ENCODE results near the gene POLRMT.
"Not testable (repeated sequence)": the region's sequence is repeated elsewhere in the genome, so short reads cannot be mapped to it uniquely, and the experiment has no call there.

The POLRMT gene

GRCh38 chr19:647566-648284, 14.4 kb upstream of the POLRMT start:
- DNase-seq (ENCODE audit: low read depth) = no peak

DNA sequence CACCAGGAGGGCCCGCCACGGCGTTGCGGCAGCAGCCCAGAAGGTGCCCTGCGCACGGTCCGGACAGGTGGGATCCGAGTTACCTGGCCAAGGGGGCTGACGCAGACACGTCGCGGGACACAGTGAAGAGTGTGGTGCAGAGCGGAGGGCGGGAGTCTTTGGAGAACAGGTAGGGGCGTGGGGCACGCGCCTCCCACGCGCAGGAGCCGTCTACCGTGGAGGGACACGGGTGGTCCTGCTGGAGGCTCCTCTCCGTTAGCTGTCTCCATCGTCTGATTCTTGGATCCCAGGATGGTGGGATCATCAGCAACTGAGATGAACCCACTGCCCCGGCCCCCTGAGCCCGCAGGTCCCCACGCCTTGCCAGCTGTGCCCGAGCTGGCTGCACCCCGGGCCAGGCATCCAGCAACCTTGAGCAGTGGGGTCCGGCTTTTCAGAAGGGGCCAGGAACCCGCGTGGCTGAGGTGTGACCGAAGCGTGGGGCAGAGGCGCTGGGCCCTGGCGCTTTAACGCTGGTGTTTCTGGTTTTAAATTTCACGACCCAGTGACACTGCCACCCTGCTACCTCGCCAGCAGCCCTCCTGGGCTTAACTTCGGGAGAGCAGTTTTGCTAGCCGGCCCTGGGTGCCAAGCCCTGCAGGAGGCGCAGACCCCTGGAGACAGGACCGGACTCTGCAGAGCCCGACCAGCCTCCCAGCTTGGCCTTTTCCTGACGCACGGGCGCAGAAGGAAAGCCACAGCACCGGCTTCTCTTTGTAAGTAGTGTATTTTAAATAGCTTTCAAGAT, 13.6 kb upstream of the POLRMT start:
- DNase-seq (ENCODE audit: low read depth) = no peak

GRCh38 chr19:645912-646778, 12.8 kb upstream of the POLRMT start:
- no peak for DNase-seq (ENCODE audit: low read depth)

DNA sequence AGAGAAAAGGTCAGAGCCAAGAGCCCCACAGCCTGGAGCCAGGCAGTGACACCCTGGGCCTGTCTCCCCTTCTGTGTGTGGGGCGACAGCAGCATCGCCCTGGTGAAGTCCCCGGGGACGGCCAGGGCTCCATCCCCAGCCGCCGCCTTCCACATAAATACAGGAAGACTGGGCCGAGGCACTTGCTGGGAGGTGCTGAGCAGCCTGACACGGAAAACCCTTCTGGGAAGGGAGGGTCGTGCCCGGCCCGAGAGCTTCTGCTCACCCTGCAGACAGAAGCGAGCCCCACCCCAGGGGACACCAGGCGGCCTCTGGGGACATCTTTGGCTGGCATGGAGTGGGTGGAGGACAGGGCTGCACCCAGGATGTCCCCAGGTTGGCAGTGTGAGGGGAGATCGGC, 11.5 kb upstream of the POLRMT start:
- DNase-seq (ENCODE audit: low read depth) = no peak

- no peak for DNase-seq (ENCODE audit: low read depth)
These were observed 11.0 kb upstream of the POLRMT start for GRCh38 chr19:644363-644762.

GRCh38 chr19:643736-644135, 10.4 kb upstream of the POLRMT start:
- DNase-seq (ENCODE audit: low read depth) = no peak

- DNase-seq (ENCODE audit: low read depth) = no peak
These were observed 9.7 kb upstream of the POLRMT start for GRCh38 chr19:642767-643727.

DNA sequence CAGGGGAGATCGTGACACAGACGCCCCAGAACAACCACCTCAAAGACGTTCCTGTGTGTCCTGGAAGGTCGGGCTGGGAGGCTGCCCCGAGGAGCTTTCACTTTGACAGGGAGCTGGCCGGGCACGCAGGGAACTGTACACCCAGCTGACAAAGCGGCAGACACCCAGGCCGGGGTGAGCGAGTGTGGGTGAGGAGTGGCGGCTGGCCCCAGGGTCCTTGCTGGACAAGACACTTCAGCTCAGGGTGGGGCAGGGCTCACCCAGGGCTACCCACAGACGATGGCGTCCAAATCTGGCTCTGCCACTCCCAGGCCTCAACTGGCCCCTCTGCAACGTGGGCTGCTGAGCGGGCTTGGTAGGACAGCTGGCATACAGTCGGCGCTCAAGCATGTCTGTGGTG, 8.4 kb upstream of the POLRMT start:
- no peak for DNase-seq (ENCODE audit: low read depth)

DNA sequence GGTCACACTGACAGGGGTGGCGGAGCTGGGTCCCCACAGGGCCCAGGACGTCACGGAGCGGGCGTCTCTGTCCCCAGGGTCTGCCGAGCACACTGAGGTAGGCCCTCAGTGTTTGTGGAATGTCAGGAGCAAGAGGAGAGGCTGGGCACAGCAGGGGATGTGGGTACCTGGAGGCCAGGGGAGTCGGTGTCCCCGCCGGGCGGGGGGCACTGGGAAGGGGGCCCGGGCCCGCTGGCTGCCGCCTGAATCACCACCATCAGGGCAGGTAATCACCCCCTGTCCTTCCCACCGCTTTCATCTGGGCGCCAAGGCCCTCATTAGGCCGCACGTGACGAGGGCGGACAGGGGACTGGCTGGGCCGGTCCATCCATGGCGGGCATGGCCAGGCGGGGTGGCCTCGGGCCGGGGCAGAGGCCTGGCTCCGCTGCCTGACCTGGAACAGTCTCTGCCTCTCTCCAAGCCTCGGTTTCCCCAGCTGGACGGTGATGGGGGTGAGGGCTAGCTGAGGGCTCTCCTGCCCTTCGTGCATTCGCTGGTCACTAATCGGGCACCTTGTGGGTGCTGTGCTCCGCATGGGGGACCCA, 7.4 kb upstream of the POLRMT start:
- no peak for DNase-seq (ENCODE audit: low read depth)

- DNase-seq (ENCODE audit: low read depth) = no peak
These were observed 6.8 kb upstream of the POLRMT start for GRCh38 chr19:640161-640558.

DNA sequence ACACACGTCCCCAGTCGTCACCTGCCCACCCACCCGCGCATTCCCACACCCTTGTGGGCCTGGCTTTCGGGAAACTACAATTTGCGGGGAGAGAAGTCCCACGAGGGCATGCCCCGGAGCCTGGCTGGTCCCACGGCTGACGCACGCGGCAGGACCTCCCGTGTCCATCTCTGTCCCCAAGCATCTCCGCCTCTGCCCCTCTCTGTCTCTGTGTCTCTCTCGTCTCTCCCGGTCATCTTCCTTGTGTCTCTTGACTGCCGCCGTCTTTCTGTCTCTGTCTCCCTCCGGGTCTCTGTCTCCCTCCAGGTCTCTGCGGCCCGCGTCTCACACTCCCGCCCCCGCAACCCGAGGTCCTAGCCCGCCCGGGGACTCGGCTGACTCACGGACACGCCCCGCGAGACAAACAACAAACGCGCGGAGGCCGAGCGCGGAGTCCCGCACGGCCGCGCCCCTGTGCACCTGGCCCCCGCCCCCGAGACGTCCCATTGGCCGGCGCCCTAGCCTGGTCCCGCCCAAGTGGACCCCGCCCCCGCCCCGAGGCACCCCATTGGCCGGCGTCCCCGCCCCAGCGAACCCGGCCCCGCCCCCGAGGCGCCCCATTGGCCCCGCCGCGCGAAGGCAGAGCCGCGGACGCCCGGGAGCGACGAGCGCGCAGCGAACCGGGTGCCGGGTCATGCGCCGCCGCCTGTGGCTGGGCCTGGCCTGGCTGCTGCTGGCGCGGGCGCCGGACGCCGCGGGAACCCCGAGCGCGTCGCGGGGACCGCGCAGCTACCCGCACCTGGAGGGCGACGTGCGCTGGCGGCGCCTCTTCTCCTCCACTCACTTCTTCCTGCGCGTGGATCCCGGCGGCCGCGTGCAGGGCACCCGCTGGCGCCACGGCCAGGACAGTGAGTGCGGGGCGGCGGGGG, 6.2 kb upstream of the POLRMT start, which contains the start of gene FGF22:
Gene FGF22, plus strand, starts transcription at position 627 of the 908 bp plus-strand sequence. Its CDS starts 47 bp downstream, at position 674.
- peak; percentile 93 for DNase-seq (ENCODE audit: low read depth)

DNA sequence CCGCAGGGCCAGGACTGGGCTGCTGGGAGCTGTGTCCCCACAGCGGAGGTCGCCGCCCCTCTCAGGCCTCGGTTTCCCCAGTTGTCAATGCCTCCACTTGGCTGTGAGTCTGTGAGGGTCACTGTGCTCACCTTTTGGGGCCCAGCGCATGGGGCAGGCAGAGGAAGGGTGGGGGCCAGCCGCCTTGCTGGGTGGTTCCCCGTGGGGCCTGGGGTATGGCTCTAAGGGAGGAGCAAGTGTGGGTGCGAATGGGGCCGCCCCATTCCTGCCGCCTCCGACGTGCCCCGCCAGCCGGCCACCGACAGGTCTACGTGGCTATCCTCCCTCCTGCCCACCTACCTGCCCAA, 5.5 kb upstream of the POLRMT start:
- DNase-seq (ENCODE audit: low read depth) = no peak

- no peak for DNase-seq (ENCODE audit: low read depth)
These were observed 1.8 kb upstream of the POLRMT start for GRCh38 chr19:634975-635652.

DNA sequence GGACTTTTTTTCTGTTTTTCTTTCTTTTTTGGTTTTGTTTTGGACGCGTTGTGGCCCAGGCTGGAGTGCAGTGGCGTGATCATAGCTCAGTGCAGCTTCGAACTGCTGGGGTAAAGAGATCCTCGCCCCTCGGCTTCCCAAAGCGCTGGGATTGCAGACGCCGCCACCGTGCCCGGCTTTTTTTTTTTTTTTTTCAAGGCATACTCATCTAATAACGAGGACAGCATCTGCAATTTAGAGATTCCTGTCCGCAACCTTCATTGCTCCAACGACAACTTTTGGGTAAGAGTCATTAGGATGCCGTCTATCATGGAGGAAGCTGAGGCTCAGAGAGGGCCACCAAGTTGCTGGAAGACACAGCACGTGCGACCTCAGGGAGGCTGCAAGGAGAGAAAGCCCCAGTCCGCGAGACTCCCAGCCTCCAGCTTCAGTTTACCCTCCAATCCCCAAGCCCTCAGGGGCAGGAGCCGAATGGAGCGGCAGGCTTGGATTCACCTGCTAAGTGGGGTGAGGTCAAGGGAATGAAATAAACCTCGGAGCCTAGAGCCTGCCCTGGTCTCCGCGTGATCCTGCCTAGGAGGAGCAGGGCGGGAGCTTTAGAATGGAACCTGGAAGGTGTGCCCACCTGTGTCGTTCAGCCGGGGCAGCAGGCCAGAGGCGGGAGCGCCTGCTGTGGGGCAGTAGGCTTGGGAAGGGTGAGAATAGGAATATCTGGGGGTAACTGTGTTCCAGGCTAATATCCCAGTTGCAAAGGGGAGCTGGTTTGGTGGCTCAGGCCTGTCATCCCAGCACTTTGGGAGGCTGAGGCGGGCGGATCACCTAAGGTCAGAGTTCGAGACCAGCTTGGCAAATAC, 676 bp upstream of the POLRMT start:
- DNase-seq (ENCODE audit: low read depth) = no peak

- DNase-seq (ENCODE audit: low read depth) = peak; percentile 30
These were observed 714 bp downstream of the POLRMT start for GRCh38 chr19:632579-633067.

DNA sequence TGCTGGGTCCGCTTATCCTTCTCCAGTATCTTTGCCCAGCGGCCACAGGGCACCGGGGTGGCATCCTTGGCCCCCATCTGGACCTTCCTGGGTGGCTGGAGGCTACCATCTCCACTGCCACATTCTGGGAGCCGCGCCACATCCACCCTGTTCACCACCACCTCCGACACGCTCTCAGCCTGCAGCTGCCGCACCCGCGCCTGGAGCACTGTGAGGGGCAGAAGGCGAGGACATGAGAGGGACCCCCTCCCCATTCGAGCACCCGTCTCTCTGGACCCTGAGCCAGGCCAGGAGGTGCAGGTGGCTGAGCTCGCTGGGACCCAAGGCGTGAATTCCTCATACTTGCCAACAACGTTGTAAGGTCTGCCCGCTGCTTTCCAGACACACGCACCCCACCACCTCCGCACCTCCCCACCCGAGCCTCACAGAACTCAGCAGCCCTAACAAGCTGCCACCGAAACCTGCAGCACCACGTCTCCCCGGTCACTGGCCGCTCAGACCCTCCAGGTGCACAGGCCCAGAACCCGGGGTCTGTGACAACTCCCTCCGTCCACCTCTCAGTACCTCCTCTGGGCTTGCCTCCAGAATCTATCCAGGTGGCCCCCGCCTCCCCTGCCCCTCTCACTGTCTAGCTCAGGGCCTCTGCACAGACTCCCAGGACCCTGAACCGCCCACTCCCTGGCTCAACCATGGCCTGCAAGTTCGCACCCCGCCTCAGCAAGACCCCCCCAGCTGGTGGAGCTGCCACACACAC, 3.2 kb downstream of the POLRMT start:
- DNase-seq (ENCODE audit: low read depth) = no peak

DNA sequence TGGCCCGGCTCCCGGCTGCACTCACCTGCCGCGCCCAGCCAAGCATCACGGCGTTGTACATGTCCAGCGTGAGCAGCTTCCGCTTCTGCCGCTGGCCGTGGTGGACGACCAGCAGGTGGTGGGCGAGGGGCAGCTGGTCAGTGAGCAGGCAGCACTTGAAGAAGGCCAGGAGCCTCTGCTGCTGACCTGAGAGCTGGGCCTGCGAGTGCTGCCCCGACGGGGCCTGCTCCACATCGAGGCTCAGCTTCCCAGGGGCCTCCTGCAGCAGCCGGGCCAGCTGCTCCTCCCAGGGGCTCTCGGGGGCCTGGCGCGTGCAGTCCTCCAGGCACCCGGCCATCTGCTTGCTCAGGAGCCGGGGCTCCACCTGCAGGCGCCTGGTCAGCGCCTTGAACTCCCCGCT, 3.8 kb downstream of the POLRMT start:
- DNase-seq (ENCODE audit: low read depth) = not testable (repeated sequence)

GRCh38 chr19:628168-628567, 5.2 kb downstream of the POLRMT start:
- DNase-seq (ENCODE audit: low read depth) = no peak

All from stimulated activated CD8-positive, alpha-beta memory T cell treated with anti-CD3 and anti-CD28 coated beads, Interleukin-4, amount 100 ng/mL, for 24 hours (primary cell).